IMR-90 (cell line): ENCODE measurements around the gene TRPM3. TPM values are rescaled to one million over a fixed set of nuclear protein-coding genes. Genes with fewer than 3 reads are reported as not detected.

Experiments used
- ATAC-seq: fragments of 200-7000 bp; cut with Tn5 transposase; 2 replicates; pipeline ENCODE4 v1.9.1; 2020; ENCODE audit warnings: low read depth, mild to moderate bottlenecking, moderate library complexity
- BruUV-seq: library from RNA; stranded (reverse); fragments of 400-500 nt; replicated peaks from 2 replicates; lab custom pipeline; 2021; lab: Mats Ljungman, UMichigan
- CTCF ChIA-PET: fragments of 300-600 bp; formaldehyde crosslinking; extraction: SDS; loops from one replicate; lab custom pipeline; 2021; ENCODE audit warnings: antibody characterized with exemption; lab: Yijun Ruan, JAX
- POLR2A ChIA-PET: fragments of 300-600 bp; sonication (Branson Sonifier 250); formaldehyde crosslinking; loops from one replicate; lab custom pipeline; 2022; ENCODE audit warnings: antibody characterized with exemption; ENCODE audit not compliant: unreplicated experiment; lab: Charles Lee
- DNase-seq: peaks from one replicate; pipeline ENCODE4 v3.0.0; 2013
- H2AFZ ChIP-seq: replicated peaks from 2 replicates; pipeline ENCODE3; 2013; ENCODE audit warnings: low read length, mild to moderate bottlenecking; ENCODE audit not compliant: poor library complexity
- H2AK5ac ChIP-seq: 2 replicates; pipeline ENCODE4 v1.6.1; 2013; ENCODE audit warnings: low read depth, low read length, inconsistent platforms
- H2AK9ac ChIP-seq: replicated peaks from 2 replicates; pipeline ENCODE3; 2013; ENCODE audit warnings: mild to moderate bottlenecking, low read depth, low read length, moderate library complexity; ENCODE audit not compliant: poor library complexity
- H2BK120ac ChIP-seq: 2 replicates; pipeline ENCODE4 v1.6.1; 2013; ENCODE audit warnings: low read depth, low read length, inconsistent platforms
- H2BK15ac ChIP-seq: 3 replicates; pipeline ENCODE4 v1.6.1; 2013; ENCODE audit warnings: low read depth, low read length, inconsistent platforms
- H2BK20ac ChIP-seq: 2 replicates; pipeline ENCODE4 v1.6.1; 2013; ENCODE audit warnings: low read depth, mild to moderate bottlenecking, inconsistent platforms, low read length, moderate library complexity
- H2BK5ac ChIP-seq: 2 replicates; pipeline ENCODE4 v1.6.1; 2013; ENCODE audit warnings: mild to moderate bottlenecking, low read depth, low read length, inconsistent platforms; ENCODE audit not compliant: poor library complexity, severe bottlenecking
- H3K14ac ChIP-seq: replicated peaks from 2 replicates; pipeline ENCODE4 v1.6.1; 2013; ENCODE audit warnings: low read depth, low read length, inconsistent platforms
- H3K18ac ChIP-seq: 2 replicates; pipeline ENCODE4 v1.6.1; 2013; ENCODE audit warnings: low read depth, low read length, control low read depth
- H3K23ac ChIP-seq: 2 replicates; pipeline ENCODE4 v1.6.1; 2013; ENCODE audit warnings: low read depth, low read length, inconsistent platforms
- H3K27ac ChIP-seq: 2 replicates; pipeline ENCODE4 v1.5.1; 2013; ENCODE audit warnings: mild to moderate bottlenecking, control low read depth, low read length; ENCODE audit not compliant: insufficient read depth
- H3K27me3 ChIP-seq: 2 replicates; pipeline ENCODE4 v1.6.1; 2013; ENCODE audit warnings: low read length; ENCODE audit not compliant: control insufficient read depth, insufficient read depth
- H3K36me3 ChIP-seq: 2 replicates; pipeline ENCODE4 v1.6.1; 2013; ENCODE audit warnings: low read length, mixed read lengths; ENCODE audit not compliant: control insufficient read depth, insufficient read depth
- H3K4ac ChIP-seq: 2 replicates; pipeline ENCODE4 v1.6.1; 2013; ENCODE audit warnings: low read depth, low read length, inconsistent platforms
- H3K4me1 ChIP-seq: 2 replicates; pipeline ENCODE4 v1.6.1; 2013; ENCODE audit warnings: low read length, mixed read lengths; ENCODE audit not compliant: control insufficient read depth, insufficient read depth
- H3K4me2 ChIP-seq: 2 replicates; pipeline ENCODE4 v1.6.1; 2013; ENCODE audit warnings: low read depth, mild to moderate bottlenecking, control low read depth, low read length, moderate library complexity
- H3K4me3 ChIP-seq: 2 replicates; pipeline ENCODE4 v1.5.1; 2013; ENCODE audit warnings: low read depth, mild to moderate bottlenecking, control low read depth, low read length, moderate library complexity; ENCODE audit not compliant: insufficient read depth
- H3K56ac ChIP-seq: 2 replicates; pipeline ENCODE4 v1.6.1; 2013; ENCODE audit warnings: low read length, inconsistent platforms; ENCODE audit not compliant: insufficient read depth; ENCODE audit errors: extremely low read depth
- H3K79me1 ChIP-seq, 2 experiments: 2 replicates each; pipeline ENCODE4 v1.6.1; 2013; ENCODE audit warnings: low read length in 2 of 2, inconsistent platforms in 1 of 2, low read depth in 1 of 2
- H3K9ac ChIP-seq: 2 replicates; pipeline ENCODE4 v1.6.1; 2013; ENCODE audit warnings: low read depth, low read length, control low read depth
- H3K9me1 ChIP-seq: 2 replicates; pipeline ENCODE4 v1.6.1; 2013; ENCODE audit warnings: low read length, inconsistent platforms; ENCODE audit not compliant: insufficient read depth
- H3K9me3 ChIP-seq: 2 replicates; pipeline ENCODE4 v1.6.1; 2013; ENCODE audit warnings: low read length; ENCODE audit not compliant: control insufficient read depth, insufficient read depth
- H4K20me1 ChIP-seq: 2 replicates; pipeline ENCODE4 v1.6.1; 2013; ENCODE audit warnings: low read length, inconsistent platforms; ENCODE audit not compliant: insufficient read depth
- H4K5ac ChIP-seq: 2 replicates; pipeline ENCODE4 v1.6.1; 2013; ENCODE audit warnings: mild to moderate bottlenecking, low read depth, low read length, control low read depth
- H4K8ac ChIP-seq, 2 experiments: 2 replicates each; pipeline ENCODE4 v1.6.1; 2013; ENCODE audit warnings: low read depth in 2 of 2, low read length in 2 of 2, control low read depth in 1 of 2, inconsistent platforms in 1 of 2
- H4K91ac ChIP-seq: 2 replicates; pipeline ENCODE4 v1.6.1; 2013; ENCODE audit warnings: low read depth, low read length, inconsistent platforms; ENCODE audit not compliant: insufficient read depth
- CEBPB ChIP-seq: IDR thresholded peaks from 2 replicates; pipeline ENCODE4 v1.6.1; 2012; ENCODE audit warnings: low read depth, low read length, improper control_type of control experiment
- CHD1 ChIP-seq: IDR thresholded peaks from 2 replicates; pipeline ENCODE4 v1.6.1; 2012; ENCODE audit warnings: low read depth, low read length, improper control_type of control experiment
- MXI1 ChIP-seq: IDR thresholded peaks from 2 replicates; pipeline ENCODE4 v1.6.1; 2012; ENCODE audit warnings: low read depth, mild to moderate bottlenecking, low read length, moderate library complexity, borderline replicate concordance
- POLR2A ChIP-seq: IDR thresholded peaks from 2 replicates; pipeline ENCODE4 v1.6.1; 2012; ENCODE audit warnings: mild to moderate bottlenecking, low read depth, low read length
- RCOR1 ChIP-seq: IDR thresholded peaks from 2 replicates; pipeline ENCODE4 v1.6.1; 2012; ENCODE audit warnings: mild to moderate bottlenecking, low read length, improper control_type of control experiment; ENCODE audit not compliant: insufficient replicate concordance
- WGBS, 2 experiments: methylation state at CpG; one replicate each; pipeline versions ENCODE4 v1.1.5 to v1.1.7; 2013; ENCODE audit warnings: missing lambda C conversion rate in 2 of 2; ENCODE audit not compliant: insufficient read length in 1 of 2; ENCODE audit errors: extremely low coverage in 2 of 2; 5-methylcytosine and 5-hydroxymethylcytosine counted together
- dilution Hi-C: fragments of 300-500 bp; cut with HindIII; formaldehyde crosslinking; loops from one replicate; pipeline ENCODE4 v1.14.3; 2018; ENCODE audit warnings: low sequenced_read_pairs; ENCODE audit not compliant: unreplicated experiment
- in situ Hi-C: fragments of 300-500 bp; cut with MboI; formaldehyde crosslinking; loops from 3 replicates; pipeline ENCODE4 v1.14.3; 2019; ENCODE audit warnings: low sequenced_read_pairs, inconsistent platforms, mixed read lengths
- intact Hi-C: fragments of 100-400 bp; cut with micrococcal nuclease; formaldehyde crosslinking; loops from 2 replicates; pipeline ENCODE4 v1.10.0; 2022
- polyA plus RNA-seq, 3 experiments: library from polyadenylated mRNA; depleted of rRNA; stranded (reverse); fragments of >200 nt; gene quantifications; 2 replicates each; pipeline ENCODE4 v1.2.3, GENCODE V29; 2012; ENCODE audit warnings: low replicate concordance in 1 of 3
- total RNA-seq: library from RNA; depleted of rRNA; stranded (reverse); fragments of >200 nt; gene quantifications from 2 replicates; pipeline ENCODE4 v1.2.3, GENCODE V29; 2012
- TF ChIP-seq, protein P1 (sequence below): fragments of 150-350 bp; IDR thresholded peaks from 2 replicates; pipeline ENCODE4 v1.6.1; 2016; ENCODE audit warnings: low read depth, mild to moderate bottlenecking, low read length, moderate library complexity, borderline replicate concordance
- TF ChIP-seq, protein P2 (sequence below): fragments of 150-350 bp; IDR thresholded peaks from 2 replicates; pipeline ENCODE4 v1.6.1; 2017; ENCODE audit warnings: mild to moderate bottlenecking, antibody characterized with exemption, low read length, low read depth
- TF ChIP-seq, protein P3 (sequence below): conservative IDR thresholded peaks from 2 replicates; pipeline ENCODE4 v1.5.1; 2012; ENCODE audit warnings: mild to moderate bottlenecking, low read depth, low read length, improper control_type of control experiment

The TRPM3 gene
- total and polyA plus RNA-seq, 2 of the 4 experiments (the other 2 are of a cell fraction), result not detected

DNA sequence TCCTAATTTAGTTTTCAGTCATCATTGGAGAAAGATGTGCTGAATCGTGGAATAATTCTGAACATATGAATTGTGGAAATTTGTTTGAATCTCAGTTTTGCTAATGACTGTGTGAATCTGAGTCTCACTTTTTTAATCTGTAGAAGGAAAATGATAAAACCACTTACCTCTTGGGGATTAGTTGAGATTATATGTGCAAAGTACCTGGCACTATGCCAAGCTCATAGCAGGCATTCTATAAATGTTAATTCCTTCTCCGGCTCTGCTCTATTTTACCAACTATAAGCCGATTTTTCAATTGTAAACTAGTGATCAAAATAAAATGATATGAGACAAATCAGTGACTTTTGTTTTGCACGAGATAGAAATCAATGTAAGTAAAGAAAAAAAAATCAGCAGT is 290.8 kb downstream of the TRPM3 start:
- no peak overlapping the region for H2AK9ac ChIP-seq
- H3K56ac ChIP-seq, result no peak overlapping the region
- no peak overlapping the region for H4K8ac ChIP-seq
- no TSS peak for BruUV-seq
- H2BK20ac ChIP-seq, result no peak overlapping the region
- no peak overlapping the region for H3K4me2 ChIP-seq
- no peak overlapping the region for H4K5ac ChIP-seq
- ATAC-seq, result no peak
- no peak overlapping the region for H3K27ac ChIP-seq
- H2BK5ac ChIP-seq, result no peak overlapping the region
- no peaks in the 10 kb centered on the region for H3K27me3 ChIP-seq
- H2AFZ ChIP-seq, result no peak overlapping the region
- WGBS, 2 experiments, result no CpG with 5 or more reads among the region's 4 CpGs
- H2BK120ac ChIP-seq, result no peak overlapping the region
- H3K4ac ChIP-seq, result no peak overlapping the region
- H4K91ac ChIP-seq, result no peak overlapping the region
- no peak overlapping the region for H2BK15ac ChIP-seq
- CTCF ChIA-PET, result no interaction called here
- H4K20me1 ChIP-seq, result no peaks in the 10 kb centered on the region
- TF ChIP-seq MXI1 (no peak), CEBPB (no peak), CHD1 (no peak), POLR2A (no peak), RCOR1 (no peak)
- TF ChIP-seq, protein P1, sequence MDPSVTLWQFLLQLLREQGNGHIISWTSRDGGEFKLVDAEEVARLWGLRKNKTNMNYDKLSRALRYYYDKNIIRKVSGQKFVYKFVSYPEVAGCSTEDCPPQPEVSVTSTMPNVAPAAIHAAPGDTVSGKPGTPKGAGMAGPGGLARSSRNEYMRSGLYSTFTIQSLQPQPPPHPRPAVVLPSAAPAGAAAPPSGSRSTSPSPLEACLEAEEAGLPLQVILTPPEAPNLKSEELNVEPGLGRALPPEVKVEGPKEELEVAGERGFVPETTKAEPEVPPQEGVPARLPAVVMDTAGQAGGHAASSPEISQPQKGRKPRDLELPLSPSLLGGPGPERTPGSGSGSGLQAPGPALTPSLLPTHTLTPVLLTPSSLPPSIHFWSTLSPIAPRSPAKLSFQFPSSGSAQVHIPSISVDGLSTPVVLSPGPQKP, result no peak
- TF ChIP-seq, protein P2, sequence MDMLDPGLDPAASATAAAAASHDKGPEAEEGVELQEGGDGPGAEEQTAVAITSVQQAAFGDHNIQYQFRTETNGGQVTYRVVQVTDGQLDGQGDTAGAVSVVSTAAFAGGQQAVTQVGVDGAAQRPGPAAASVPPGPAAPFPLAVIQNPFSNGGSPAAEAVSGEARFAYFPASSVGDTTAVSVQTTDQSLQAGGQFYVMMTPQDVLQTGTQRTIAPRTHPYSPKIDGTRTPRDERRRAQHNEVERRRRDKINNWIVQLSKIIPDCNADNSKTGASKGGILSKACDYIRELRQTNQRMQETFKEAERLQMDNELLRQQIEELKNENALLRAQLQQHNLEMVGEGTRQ, result no peak
- TF ChIP-seq, protein P3, sequence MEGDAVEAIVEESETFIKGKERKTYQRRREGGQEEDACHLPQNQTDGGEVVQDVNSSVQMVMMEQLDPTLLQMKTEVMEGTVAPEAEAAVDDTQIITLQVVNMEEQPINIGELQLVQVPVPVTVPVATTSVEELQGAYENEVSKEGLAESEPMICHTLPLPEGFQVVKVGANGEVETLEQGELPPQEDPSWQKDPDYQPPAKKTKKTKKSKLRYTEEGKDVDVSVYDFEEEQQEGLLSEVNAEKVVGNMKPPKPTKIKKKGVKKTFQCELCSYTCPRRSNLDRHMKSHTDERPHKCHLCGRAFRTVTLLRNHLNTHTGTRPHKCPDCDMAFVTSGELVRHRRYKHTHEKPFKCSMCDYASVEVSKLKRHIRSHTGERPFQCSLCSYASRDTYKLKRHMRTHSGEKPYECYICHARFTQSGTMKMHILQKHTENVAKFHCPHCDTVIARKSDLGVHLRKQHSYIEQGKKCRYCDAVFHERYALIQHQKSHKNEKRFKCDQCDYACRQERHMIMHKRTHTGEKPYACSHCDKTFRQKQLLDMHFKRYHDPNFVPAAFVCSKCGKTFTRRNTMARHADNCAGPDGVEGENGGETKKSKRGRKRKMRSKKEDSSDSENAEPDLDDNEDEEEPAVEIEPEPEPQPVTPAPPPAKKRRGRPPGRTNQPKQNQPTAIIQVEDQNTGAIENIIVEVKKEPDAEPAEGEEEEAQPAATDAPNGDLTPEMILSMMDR, result no peak
- in situ Hi-C loops (no loop called here), dilution Hi-C loops (no loop called here), intact Hi-C loops (no loop called here)
- no peak overlapping the region for H3K23ac ChIP-seq
- H3K14ac ChIP-seq, result no peak overlapping the region
- H3K9me1 ChIP-seq, result no peaks in the 10 kb centered on the region
- H3K9me3 ChIP-seq, result no peaks in the 10 kb centered on the region
- no peak overlapping the region for H3K4me3 ChIP-seq
- no peaks in the 10 kb centered on the region for H3K36me3 ChIP-seq
- DNase-seq, result no peak
- H3K18ac ChIP-seq, result no peak overlapping the region
- no peak overlapping the region for H3K9ac ChIP-seq
- POLR2A ChIA-PET, result no interaction called here
- H3K79me1 ChIP-seq, result no peaks in the 10 kb centered on the region
- H2AK5ac ChIP-seq, result no peak overlapping the region
- no peaks in the 10 kb centered on the region for H3K4me1 ChIP-seq
